Esophagus squamous epithelium (tissue), 5 donors: ENCODE data around the gene EYS. TPM values are rescaled to one million over a fixed set of nuclear protein-coding genes. Genes with fewer than 3 reads are reported as not detected.

Experiments
- DNase-seq: peaks from one replicate; lab custom pipeline; 2025; lab: John Stamatoyannopoulos, UW
- H3K27ac ChIP-seq, 4 donors: fragments of 200-600 bp; sonication (generic); one replicate each; pipeline ENCODE4 v1.5.1; 2016 to 2019; ENCODE audit warnings: mild to moderate bottlenecking in 1 of 4
- H3K27me3 ChIP-seq, 4 donors: fragments of 200-600 bp; sonication (generic); 1 replicate in 3 of 4; 2 replicates in 1 of 4; pipeline versions ENCODE4 v1.5.1 to v1.6.0; 2017 to 2021; ENCODE audit warnings: antibody characterized with exemption in 1 of 4
- H3K36me3 ChIP-seq, 3 donors: fragments of 200-600 bp; sonication (generic); one replicate each; pipeline ENCODE4 v1.5.1; 2016 to 2019
- H3K4me1 ChIP-seq, 3 donors: fragments of 200-600 bp; sonication (generic); one replicate each; pipeline ENCODE4 v1.5.1; 2017 to 2019
- H3K4me3 ChIP-seq, 4 donors: fragments of 200-600 bp; sonication (generic); 1 replicate in 3 of 4; 2 replicates in 1 of 4; pipeline ENCODE4 v1.5.1; 2016 to 2019; ENCODE audit warnings: mild to moderate bottlenecking in 2 of 4, moderate library complexity in 1 of 4
- H3K9me3 ChIP-seq, 3 donors: fragments of 200-600 bp; sonication (generic); one replicate each; pipeline ENCODE4 v1.5.1; 2016 to 2019
- POLR2A ChIP-seq, 4 donors: fragments of 450-650 bp; IDR thresholded peaks; one replicate each; pipeline ENCODE4 v1.6.1; 2017; ENCODE audit warnings: antibody characterized with exemption in 4 of 4, mild to moderate bottlenecking in 4 of 4, moderate library complexity in 3 of 4
- WGBS, 2 donors: methylation state at CpG; one replicate each; pipeline ENCODE4 v1.1.5; 2018; 5-methylcytosine and 5-hydroxymethylcytosine counted together
- intact Hi-C: fragments of 100-400 bp; cut with DNase I; formaldehyde crosslinking; loops from one replicate; pipeline ENCODE4 v1.15.0; 2022
- total RNA-seq, 4 donors: library from RNA; depleted of rRNA; stranded (reverse); fragments of >200 nt; gene quantifications; one replicate each; pipeline ENCODE4 v1.1.0, GENCODE V29; 2016
- TF ChIP-seq, protein P1 (sequence below), 6 experiments: fragments of 450-650 bp in 4 of 6; fragments of 200-600 bp in 2 of 6; sonication (generic) in 2 of 6; IDR thresholded peaks; one replicate each; pipeline ENCODE4 v1.5.1; 2016 to 2019; ENCODE audit warnings: antibody characterized with exemption in 6 of 6, mild to moderate bottlenecking in 4 of 6, moderate library complexity in 4 of 6
- donor health status: DM: yes; HTN: yes; CAD: no.

EYS gene
- total RNA-seq, 4 donors from 2014 or later = 0.87 TPM; not detected in 3

DNA sequence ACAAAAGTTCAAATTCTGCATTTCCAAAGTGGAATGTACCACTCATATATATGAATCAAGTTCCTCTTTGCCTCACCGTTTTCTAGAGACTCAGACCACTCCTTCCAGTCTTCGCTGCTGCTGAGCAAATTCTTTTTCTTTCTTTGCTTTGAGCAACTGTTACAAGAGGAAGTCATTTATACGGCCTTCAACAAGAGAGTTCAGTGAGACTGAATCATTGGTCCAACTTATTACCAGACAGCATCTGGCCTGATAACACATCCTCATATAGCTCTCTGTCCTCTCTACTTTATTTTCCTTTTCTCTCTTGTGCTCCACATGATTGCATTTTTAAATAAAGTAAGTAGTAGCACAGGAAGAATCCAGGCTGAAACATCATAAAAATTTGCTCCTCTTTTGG lies 1418.7 kb downstream of the EYS start:
- H3K9me3 ChIP-seq = no peaks in the 10 kb centered on the region
- no peaks in the 10 kb centered on the region for H3K36me3 ChIP-seq
- DNase-seq = no peak
- H3K27ac ChIP-seq = no peak overlapping the region
- no peaks in the 10 kb centered on the region for H3K27me3 ChIP-seq
- TF ChIP-seq, protein P1, sequence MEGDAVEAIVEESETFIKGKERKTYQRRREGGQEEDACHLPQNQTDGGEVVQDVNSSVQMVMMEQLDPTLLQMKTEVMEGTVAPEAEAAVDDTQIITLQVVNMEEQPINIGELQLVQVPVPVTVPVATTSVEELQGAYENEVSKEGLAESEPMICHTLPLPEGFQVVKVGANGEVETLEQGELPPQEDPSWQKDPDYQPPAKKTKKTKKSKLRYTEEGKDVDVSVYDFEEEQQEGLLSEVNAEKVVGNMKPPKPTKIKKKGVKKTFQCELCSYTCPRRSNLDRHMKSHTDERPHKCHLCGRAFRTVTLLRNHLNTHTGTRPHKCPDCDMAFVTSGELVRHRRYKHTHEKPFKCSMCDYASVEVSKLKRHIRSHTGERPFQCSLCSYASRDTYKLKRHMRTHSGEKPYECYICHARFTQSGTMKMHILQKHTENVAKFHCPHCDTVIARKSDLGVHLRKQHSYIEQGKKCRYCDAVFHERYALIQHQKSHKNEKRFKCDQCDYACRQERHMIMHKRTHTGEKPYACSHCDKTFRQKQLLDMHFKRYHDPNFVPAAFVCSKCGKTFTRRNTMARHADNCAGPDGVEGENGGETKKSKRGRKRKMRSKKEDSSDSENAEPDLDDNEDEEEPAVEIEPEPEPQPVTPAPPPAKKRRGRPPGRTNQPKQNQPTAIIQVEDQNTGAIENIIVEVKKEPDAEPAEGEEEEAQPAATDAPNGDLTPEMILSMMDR (IDR thresholded peaks at IDR 0.05) = no peak
- no peak for TF ChIP-seq POLR2A (IDR thresholded peaks at IDR 0.05)
- 18 to 33% methylated on average over 3 of the region's 3 CpGs for WGBS, 2 donors
- no peak overlapping the region for H3K4me3 ChIP-seq
- intact Hi-C loops = no loop called here
- H3K4me1 ChIP-seq = no peaks in the 10 kb centered on the region

DNA sequence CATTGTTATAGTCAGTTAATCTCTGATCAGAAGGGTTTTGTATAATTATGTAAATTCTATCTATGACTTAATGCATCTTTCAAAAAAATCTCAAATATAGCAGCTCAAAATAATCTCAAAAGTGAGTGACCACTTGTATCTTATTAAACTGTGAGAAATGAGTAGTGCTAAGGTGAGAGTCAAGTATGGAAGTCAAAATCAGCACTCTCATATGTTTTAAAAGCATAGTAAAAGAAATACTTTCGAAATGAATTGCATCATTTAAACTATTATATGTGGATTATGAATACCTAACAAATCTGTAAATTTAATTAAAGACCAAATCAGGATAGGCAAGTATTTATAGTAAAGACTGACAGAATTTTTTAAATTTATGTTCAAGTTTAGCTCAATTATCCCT lies 1425.9 kb downstream of the EYS start:
- no peaks in the 10 kb centered on the region for H3K9me3 ChIP-seq
- TF ChIP-seq POLR2A (IDR thresholded peaks at IDR 0.05) = no peak
- TF ChIP-seq, protein P1 (IDR thresholded peaks at IDR 0.05) = no peak
- no peaks in the 10 kb centered on the region for H3K4me1 ChIP-seq
- H3K27me3 ChIP-seq = no peaks in the 10 kb centered on the region
- H3K27ac ChIP-seq = no peak overlapping the region
- 50 to 61% methylated on average over 1 of the region's 1 CpG for WGBS, 2 donors
- DNase-seq = no peak
- H3K4me3 ChIP-seq = no peak overlapping the region
- intact Hi-C loops = no loop called here
- no peaks in the 10 kb centered on the region for H3K36me3 ChIP-seq

DNA sequence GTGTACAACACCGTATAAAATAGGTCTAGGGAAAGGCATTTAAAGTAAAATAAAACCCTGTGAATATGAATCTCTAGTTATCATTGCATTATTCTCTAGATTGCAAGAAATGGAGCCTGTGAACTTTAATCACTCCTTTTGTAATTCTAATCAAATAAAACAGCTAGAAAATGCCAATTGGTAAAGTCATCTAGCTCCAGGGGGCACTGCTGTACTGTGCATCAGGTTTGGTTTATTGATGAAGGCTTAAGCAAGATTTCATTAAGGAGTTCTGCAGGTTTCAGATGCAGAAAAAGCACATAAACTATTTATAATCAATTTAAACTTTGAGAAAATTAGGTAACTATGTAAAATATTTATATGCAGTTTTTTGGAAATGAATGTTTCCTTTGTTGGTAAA lies 1426.5 kb downstream of the EYS start:
- H3K4me3 ChIP-seq = no peak overlapping the region
- intact Hi-C loops = no loop called here
- H3K36me3 ChIP-seq = no peaks in the 10 kb centered on the region
- WGBS, 2 donors = 27 to 38% methylated on average over 1 of the region's 1 CpG
- TF ChIP-seq, protein P1 (IDR thresholded peaks at IDR 0.05) = peak in 1 of 6 experiments; percentile 15
- no peak for TF ChIP-seq POLR2A (IDR thresholded peaks at IDR 0.05)
- no peak for DNase-seq
- no peaks in the 10 kb centered on the region for H3K4me1 ChIP-seq
- no peaks in the 10 kb centered on the region for H3K9me3 ChIP-seq
- H3K27me3 ChIP-seq = no peaks in the 10 kb centered on the region
- no peak overlapping the region for H3K27ac ChIP-seq

DNA sequence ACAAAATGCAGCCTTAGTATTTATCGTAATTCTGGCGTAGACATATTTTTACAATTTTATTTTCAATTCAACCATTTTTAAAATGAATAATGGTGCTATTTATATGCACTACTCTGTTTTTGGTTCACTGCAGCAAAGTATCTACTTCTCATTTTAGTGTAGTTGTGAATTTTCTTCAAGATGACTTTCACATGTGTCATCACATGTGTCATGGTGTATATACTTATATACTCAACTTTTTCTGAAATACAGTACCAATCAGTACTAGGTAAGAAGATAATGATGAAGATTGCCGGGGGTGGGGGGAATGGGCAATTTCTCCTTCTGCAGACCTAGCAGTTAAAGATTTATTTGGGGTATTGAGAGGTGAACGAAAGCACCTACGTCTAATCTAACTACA lies 1436.9 kb downstream of the EYS start:
- no peaks in the 10 kb centered on the region for H3K4me1 ChIP-seq
- no peaks in the 10 kb centered on the region for H3K36me3 ChIP-seq
- WGBS, 2 donors = 89 to 95% methylated on average over 5 of the region's 5 CpGs
- H3K4me3 ChIP-seq = no peak overlapping the region
- no peaks in the 10 kb centered on the region for H3K9me3 ChIP-seq
- TF ChIP-seq POLR2A (IDR thresholded peaks at IDR 0.05) = no peak
- TF ChIP-seq, protein P1 (IDR thresholded peaks at IDR 0.05) = no peak
- intact Hi-C loops = no loop called here
- no peak overlapping the region for H3K27ac ChIP-seq
- no peak for DNase-seq
- H3K27me3 ChIP-seq = no peaks in the 10 kb centered on the region

DNA sequence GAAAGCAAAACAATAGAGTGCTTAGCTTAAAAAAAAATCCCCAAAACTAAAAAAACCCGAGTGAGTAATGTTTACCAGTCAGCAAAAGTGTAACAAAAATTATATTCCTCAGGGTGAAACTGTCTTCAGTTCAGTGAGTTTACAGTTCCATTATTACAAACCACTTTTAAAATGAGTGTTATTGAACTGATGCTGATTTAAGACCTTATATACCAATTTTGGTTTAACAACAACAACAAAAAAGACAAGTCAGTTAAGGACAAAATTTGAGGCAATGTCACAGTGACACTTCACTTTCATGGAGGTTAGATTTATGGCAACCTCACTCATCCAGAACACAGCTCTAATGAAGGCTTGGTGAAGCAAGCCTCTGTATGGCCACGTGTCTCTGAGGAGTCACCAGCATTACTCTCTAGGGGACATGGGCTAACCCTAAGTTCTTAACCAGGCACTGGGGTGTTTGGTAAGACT lies 1440.6 kb downstream of the EYS start:
- H3K4me3 ChIP-seq = no peak overlapping the region
- WGBS, 2 donors = 23 to 46% methylated on average over 2 of the region's 2 CpGs
- TF ChIP-seq, protein P1 (IDR thresholded peaks at IDR 0.05) = no peak
- TF ChIP-seq POLR2A (IDR thresholded peaks at IDR 0.05) = no peak
- H3K27me3 ChIP-seq = no peaks in the 10 kb centered on the region
- DNase-seq = no peak
- intact Hi-C loops = no loop called here
- no peak overlapping the region for H3K27ac ChIP-seq
- no peaks in the 10 kb centered on the region for H3K36me3 ChIP-seq
- no peaks in the 10 kb centered on the region for H3K4me1 ChIP-seq
- H3K9me3 ChIP-seq = no peaks in the 10 kb centered on the region
